Lower leg skin (tissue), 4 donors: ENCODE results near the gene UBASH3A. TPM values are rescaled to one million over a fixed set of nuclear protein-coding genes. Genes with fewer than 3 reads are reported as not detected.

Experiments
- DNase-seq, 2 donors: peaks; one replicate each; pipeline ENCODE4 v3.0.0-alpha.2; 2019; ENCODE audit warnings: low spot score in 2 of 2
- H3K4me3 ChIP-seq: fragments of 200-600 bp; sonication (generic); 2 replicates; pipeline ENCODE4 v1.5.1; 2017; ENCODE audit warnings: mild to moderate bottlenecking, low read depth; ENCODE audit not compliant: poor library complexity, severe bottlenecking
- POLR2A ChIP-seq, 2 donors: fragments of 450-650 bp; IDR thresholded peaks; one replicate each; pipeline ENCODE4 v1.6.1; 2016 to 2017; ENCODE audit warnings: antibody characterized with exemption in 2 of 2, mild to moderate bottlenecking in 1 of 2, moderate library complexity in 1 of 2
- WGBS, 2 donors: methylation state at CpG; one replicate each; pipeline ENCODE4 v1.1.5; 2018; 5-methylcytosine and 5-hydroxymethylcytosine counted together
- intact Hi-C: fragments of 100-400 bp; cut with DNase I; formaldehyde crosslinking; loops from one replicate; pipeline ENCODE4 v1.15.0; 2023; ENCODE audit warnings: low total_unique reads
- total RNA-seq, 4 donors: library from RNA; depleted of rRNA; stranded (reverse); fragments of >200 nt; gene quantifications; one replicate each; pipeline ENCODE4 v1.1.0, GENCODE V29; 2016
- TF ChIP-seq, protein P1 (sequence below), 3 donors: fragments of 450-650 bp; IDR thresholded peaks; one replicate each; pipeline ENCODE4 v1.5.1; 2016; ENCODE audit warnings: antibody characterized with exemption in 3 of 3, mild to moderate bottlenecking in 3 of 3, moderate library complexity in 2 of 3

Gene UBASH3A
- total RNA-seq, 4 donors from 2014 or later = 0.23 TPM; not detected in 3

DNA sequence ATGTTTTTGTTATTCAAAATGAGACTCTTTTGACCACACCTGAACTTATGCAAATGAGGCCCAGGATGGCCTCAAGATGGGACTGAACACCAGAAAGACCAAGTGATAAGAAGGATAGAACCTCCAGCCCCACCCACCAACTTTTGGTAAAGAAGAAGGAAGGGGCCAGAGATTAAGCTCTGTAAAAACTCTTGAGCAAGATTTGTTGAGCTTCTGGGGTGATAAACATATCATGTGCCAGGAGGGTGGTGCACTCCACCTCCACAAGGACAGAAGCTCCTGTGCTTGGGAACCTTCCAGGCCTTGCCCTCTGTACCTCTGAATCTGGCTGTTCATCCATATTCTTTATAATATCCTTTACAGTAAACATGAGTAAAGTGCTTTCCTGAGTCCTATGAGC, 87.0 kb downstream of the UBASH3A start:
- no peak for TF ChIP-seq POLR2A (IDR thresholded peaks at IDR 0.05)
- TF ChIP-seq, protein P1, sequence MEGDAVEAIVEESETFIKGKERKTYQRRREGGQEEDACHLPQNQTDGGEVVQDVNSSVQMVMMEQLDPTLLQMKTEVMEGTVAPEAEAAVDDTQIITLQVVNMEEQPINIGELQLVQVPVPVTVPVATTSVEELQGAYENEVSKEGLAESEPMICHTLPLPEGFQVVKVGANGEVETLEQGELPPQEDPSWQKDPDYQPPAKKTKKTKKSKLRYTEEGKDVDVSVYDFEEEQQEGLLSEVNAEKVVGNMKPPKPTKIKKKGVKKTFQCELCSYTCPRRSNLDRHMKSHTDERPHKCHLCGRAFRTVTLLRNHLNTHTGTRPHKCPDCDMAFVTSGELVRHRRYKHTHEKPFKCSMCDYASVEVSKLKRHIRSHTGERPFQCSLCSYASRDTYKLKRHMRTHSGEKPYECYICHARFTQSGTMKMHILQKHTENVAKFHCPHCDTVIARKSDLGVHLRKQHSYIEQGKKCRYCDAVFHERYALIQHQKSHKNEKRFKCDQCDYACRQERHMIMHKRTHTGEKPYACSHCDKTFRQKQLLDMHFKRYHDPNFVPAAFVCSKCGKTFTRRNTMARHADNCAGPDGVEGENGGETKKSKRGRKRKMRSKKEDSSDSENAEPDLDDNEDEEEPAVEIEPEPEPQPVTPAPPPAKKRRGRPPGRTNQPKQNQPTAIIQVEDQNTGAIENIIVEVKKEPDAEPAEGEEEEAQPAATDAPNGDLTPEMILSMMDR (IDR thresholded peaks at IDR 0.05) = no peak
- intact Hi-C loops = no loop called here
- DNase-seq = no peak
- H3K4me3 ChIP-seq = no peak overlapping the region

DNA sequence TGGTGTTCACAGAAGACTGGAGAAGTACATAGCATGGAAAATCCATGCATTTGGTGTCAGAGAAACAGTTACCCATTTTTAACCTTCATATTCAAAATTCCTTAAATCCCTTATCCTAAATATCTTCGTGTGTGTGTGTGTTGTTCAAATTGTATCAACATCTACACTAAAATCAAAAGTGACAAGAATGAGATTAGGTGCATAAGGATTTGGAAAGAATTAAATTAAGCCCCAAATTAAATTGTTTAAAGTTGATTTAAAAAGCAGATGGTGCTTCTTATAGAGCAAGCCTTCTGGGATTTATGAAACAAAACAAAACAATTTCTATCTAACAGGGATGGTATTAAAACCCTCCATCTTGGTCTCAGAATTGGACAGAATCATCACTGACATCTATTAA, 87.6 kb downstream of the UBASH3A start:
- TF ChIP-seq, protein P1 (IDR thresholded peaks at IDR 0.05) = no peak
- TF ChIP-seq POLR2A (IDR thresholded peaks at IDR 0.05) = no peak
- no peak overlapping the region for H3K4me3 ChIP-seq
- 63 to 70% methylated on average over 1 of the region's 1 CpG for WGBS, 2 donors
- DNase-seq = no peak
- intact Hi-C loops = no loop called here

DNA sequence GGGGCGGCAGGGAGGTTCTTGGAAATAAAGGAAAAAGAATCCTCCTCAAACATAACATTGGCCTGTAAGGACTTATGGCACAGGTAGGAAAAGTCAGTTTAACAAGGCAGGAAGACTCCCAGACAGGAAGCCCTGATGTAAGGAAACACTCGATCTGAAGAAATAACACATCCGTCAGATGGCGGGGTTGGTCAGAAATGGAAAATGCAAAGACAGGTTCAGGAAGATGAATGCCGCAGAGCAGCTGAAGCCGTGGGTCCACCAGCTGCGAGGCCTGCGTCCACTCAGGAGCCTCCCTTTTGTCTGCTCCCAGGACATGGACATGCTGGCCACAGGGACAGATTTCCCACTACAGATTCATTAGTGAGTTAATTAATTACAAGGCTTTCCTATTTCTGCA, 88.5 kb downstream of the UBASH3A start:
- no peak for DNase-seq
- no peak overlapping the region for H3K4me3 ChIP-seq
- WGBS, 2 donors = 82 to 87% methylated on average over 8 of the region's 8 CpGs
- TF ChIP-seq POLR2A (IDR thresholded peaks at IDR 0.05) = no peak
- TF ChIP-seq, protein P1 (IDR thresholded peaks at IDR 0.05) = no peak
- intact Hi-C loops = no loop called here

DNA sequence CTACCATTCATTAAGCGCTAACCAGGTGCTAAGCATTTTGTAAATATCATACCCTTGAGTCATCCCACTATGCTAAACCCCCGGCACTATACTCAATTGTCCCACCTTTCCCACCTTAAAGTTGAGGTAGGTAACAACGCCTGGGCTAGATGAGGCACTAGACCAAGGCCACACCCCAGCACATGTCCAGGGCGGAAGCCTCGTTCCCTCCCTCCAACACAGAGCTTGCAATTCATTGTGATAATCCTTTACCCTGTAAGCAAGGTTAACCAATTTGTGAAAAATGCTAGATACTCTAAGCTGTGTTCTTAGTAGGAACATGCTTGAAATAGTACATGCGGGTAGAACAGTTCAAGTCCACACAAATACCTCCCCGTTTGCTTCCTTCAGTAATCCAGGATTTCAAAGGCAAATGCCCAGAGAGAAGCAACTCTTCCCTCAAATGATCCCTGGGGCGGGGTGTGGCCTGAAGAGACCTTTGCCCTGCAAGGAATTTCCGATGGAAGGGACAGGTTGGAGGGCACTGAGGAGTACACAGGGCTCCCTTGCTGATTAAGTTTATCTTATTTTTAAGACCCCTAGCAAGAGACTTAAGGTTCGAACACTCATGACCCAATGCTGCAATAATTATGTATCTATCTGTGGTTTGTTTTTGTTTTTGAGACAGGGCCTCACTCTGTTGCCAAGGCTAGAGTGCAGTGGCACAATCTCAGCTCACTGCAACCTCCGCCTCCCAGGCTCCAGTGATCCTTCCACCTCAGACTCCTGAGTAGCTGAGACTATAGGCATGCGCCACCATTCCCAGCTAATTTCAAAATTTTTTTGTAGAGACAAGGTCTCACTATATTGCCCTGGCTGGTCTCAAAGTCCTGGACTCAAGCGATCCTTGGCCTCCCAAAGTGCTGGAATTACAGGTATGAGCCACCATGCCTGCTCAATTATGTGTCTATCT, 89.7 kb downstream of the UBASH3A start:
- no peak for DNase-seq
- intact Hi-C loops = no loop called here
- H3K4me3 ChIP-seq = no peak overlapping the region
- WGBS, 2 donors = 76 to 85% methylated on average over 13 of the region's 13 CpGs
- TF ChIP-seq POLR2A (IDR thresholded peaks at IDR 0.05) = no peak
- TF ChIP-seq, protein P1 (IDR thresholded peaks at IDR 0.05) = no peak

DNA sequence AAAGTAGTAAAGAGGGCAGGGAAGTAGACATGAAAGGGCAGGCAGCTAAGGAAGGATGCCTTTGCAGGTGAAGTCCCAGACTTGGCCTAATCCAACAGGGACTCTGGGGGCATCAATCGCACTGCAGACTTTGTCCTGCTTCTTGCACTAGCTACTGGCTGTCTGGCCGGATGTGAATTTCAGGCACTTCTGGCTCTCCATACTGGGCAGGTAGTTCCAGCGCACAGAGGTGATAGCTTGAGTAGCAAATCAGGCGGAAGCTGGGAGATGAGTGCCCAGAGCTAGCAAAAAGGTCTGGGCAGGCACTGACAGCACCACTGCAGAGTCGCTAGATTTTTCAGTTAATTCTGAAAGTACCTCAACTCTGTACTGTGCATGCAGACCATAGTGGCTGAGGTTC, 91.3 kb downstream of the UBASH3A start:
- WGBS, 2 donors = 87 to 92% methylated on average over 5 of the region's 5 CpGs
- peak in 1 of 2 donors; percentile 80 for DNase-seq
- intact Hi-C loops = no loop called here
- no peak overlapping the region for H3K4me3 ChIP-seq
- TF ChIP-seq POLR2A (IDR thresholded peaks at IDR 0.05) = no peak
- TF ChIP-seq, protein P1 (IDR thresholded peaks at IDR 0.05) = no peak
